HEK293T (cell line): Measurements from ENCODE around the gene SETD2.

Experiments used
- BHLHE40 ChIP-seq: fragments of 450-650 bp; IDR thresholded peaks from 2 replicates; pipeline ENCODE4 v1.6.1; 2016; ENCODE audit warnings: mild to moderate bottlenecking, moderate library complexity, borderline replicate concordance
- NFRKB ChIP-seq: fragments of 450-650 bp; IDR thresholded peaks from 2 replicates; pipeline ENCODE4 v1.6.1; 2016; ENCODE audit warnings: mild to moderate bottlenecking, moderate library complexity
- SP1 ChIP-seq: fragments of 450-650 bp; IDR thresholded peaks from 2 replicates; pipeline ENCODE4 v1.6.1; 2017

GRCh38 chr3:47117807-47118364 is 46.0 kb downstream of the SETD2 start:
- TF ChIP-seq NFRKB, result no peak
- no peak for TF ChIP-seq SP1
- no peak for TF ChIP-seq BHLHE40
